Measurements from ENCODE around the gene HIP1. TPM values are rescaled to one million over a fixed set of nuclear protein-coding genes. Genes with fewer than 3 reads are reported as not detected.
A peak's percentile ranks its signal among the peaks of the same experiment; 100 is the strongest.

HIP1 gene
- polyA plus RNA-seq, 3 donors = 4.3 to 14.8 (median 5.3) TPM

DNA sequence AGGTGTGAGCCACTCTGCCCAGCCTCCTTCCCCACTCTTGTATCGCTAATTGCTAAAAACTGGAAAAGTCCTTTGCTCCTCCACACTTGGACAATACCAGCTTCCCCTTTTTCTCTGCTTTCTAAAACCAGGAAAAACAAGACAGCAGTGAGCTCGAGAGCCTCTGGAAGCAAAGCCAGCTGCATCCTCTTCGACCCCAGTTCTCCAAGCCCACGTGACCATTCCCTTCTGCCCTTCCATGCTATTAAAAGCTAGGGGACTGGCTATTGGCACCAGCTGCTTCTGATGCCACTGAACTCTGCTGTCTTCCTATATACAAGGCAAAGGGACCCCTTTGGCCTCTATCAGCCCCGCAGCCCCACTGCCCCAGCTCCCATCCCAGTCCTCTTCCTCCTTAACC, 154.4 kb downstream of the HIP1 start:
- intact Hi-C loops (cut with micrococcal nuclease) = no loop called here
- Histone ChIP-seq H3K9ac (ENCODE audit: insufficient read depth, low read length, poor library complexity, severe bottlenecking) (no peak overlapping the region), H3K4me1 (ENCODE audit: control insufficient read depth in 1 of 2, insufficient read depth in 2 of 2, low read length in 2 of 2) (no peaks in the 10 kb centered on the region), H3K27me3 (ENCODE audit: control insufficient read depth in 2 of 2, insufficient read depth in 2 of 2, low read length in 2 of 2) (no peaks in the 10 kb centered on the region), H3K79me2 (ENCODE audit: insufficient read depth, low read length) (no peaks in the 10 kb centered on the region), H3K36me3 (replicated peaks in 1 of 2; ENCODE audit: control insufficient read depth in 1 of 2, insufficient read depth in 2 of 2, low read length in 2 of 2) (peaks cover 38 to 89% of the 10 kb centered on the region in 2 donors), H4K20me1 (ENCODE audit: insufficient read depth, low read length) (no peaks in the 10 kb centered on the region), H3K9me3 (replicated peaks in 1 of 2; ENCODE audit: control insufficient read depth in 1 of 2, insufficient read depth in 1 of 2, low read length in 2 of 2) (no peaks in the 10 kb centered on the region), H3K4me3 (replicated peaks in 1 of 3; ENCODE audit: low read depth in 2 of 3, low read length in 3 of 3) (no peak overlapping the region), H2AFZ (ENCODE audit: insufficient read depth, low read depth, low read length, poor library complexity, severe bottlenecking) (no peak overlapping the region), H3K27ac (ENCODE audit: low read depth in 1 of 2, low read length in 2 of 2) (no peak overlapping the region), H3K4me2 (replicated peaks; ENCODE audit: extremely low read depth, low read length, poor library complexity, severe bottlenecking) (no peak overlapping the region)
- DNase-seq = no peak
- WGBS (ENCODE audit: insufficient coverage) = 53% methylated on average over 5 of the region's 5 CpGs
- Mint-ChIP-seq H3K27me3 (ENCODE audit: low read depth in 3 of 3) (peaks cover 0 to 9% (median 1%) of the 10 kb centered on the region in 3 donors), H3K4me3 (no peak overlapping the region), H3K9me3 (peaks cover 0 to 7% (median 0%) of the 10 kb centered on the region in 7 donors), H3K27ac (peak overlapping the region in 2 of 7 donors; percentile 78 to 79), H3K4me1 (peaks cover 5% of the 10 kb centered on the region), H3K36me3 (peaks cover 70 to 96% of the 10 kb centered on the region in 2 donors)
- TF ChIP-seq, protein P1, sequence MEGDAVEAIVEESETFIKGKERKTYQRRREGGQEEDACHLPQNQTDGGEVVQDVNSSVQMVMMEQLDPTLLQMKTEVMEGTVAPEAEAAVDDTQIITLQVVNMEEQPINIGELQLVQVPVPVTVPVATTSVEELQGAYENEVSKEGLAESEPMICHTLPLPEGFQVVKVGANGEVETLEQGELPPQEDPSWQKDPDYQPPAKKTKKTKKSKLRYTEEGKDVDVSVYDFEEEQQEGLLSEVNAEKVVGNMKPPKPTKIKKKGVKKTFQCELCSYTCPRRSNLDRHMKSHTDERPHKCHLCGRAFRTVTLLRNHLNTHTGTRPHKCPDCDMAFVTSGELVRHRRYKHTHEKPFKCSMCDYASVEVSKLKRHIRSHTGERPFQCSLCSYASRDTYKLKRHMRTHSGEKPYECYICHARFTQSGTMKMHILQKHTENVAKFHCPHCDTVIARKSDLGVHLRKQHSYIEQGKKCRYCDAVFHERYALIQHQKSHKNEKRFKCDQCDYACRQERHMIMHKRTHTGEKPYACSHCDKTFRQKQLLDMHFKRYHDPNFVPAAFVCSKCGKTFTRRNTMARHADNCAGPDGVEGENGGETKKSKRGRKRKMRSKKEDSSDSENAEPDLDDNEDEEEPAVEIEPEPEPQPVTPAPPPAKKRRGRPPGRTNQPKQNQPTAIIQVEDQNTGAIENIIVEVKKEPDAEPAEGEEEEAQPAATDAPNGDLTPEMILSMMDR (IDR thresholded peaks at IDR 0.05) = no peak

GRCh38 chr7:75583255-75583654, 155.5 kb downstream of the HIP1 start:
- DNase-seq = no peak
- peaks cover 0 to 9% (median 1%) of the 10 kb centered on the region in 3 donors for H3K27me3 Mint-ChIP-seq (ENCODE audit: low read depth in 3 of 3)
- Histone ChIP-seq H3K4me3 (replicated peaks in 1 of 3; ENCODE audit: low read depth in 2 of 3, low read length in 3 of 3) (no peak overlapping the region), H2AFZ (ENCODE audit: insufficient read depth, low read depth, low read length, poor library complexity, severe bottlenecking) (no peak overlapping the region), H3K4me2 (replicated peaks; ENCODE audit: extremely low read depth, low read length, poor library complexity, severe bottlenecking) (no peak overlapping the region), H3K27ac (ENCODE audit: low read depth in 1 of 2, low read length in 2 of 2) (no peak overlapping the region), H3K36me3 (replicated peaks in 1 of 2; ENCODE audit: control insufficient read depth in 1 of 2, insufficient read depth in 2 of 2, low read length in 2 of 2) (peaks cover 40 to 94% of the 10 kb centered on the region in 2 donors), H3K9me3 (replicated peaks in 1 of 2; ENCODE audit: control insufficient read depth in 1 of 2, insufficient read depth in 1 of 2, low read length in 2 of 2) (no peaks in the 10 kb centered on the region), H3K9ac (ENCODE audit: insufficient read depth, low read length, poor library complexity, severe bottlenecking) (no peak overlapping the region), H3K79me2 (ENCODE audit: insufficient read depth, low read length) (no peaks in the 10 kb centered on the region), H3K4me1 (ENCODE audit: control insufficient read depth in 1 of 2, insufficient read depth in 2 of 2, low read length in 2 of 2) (no peaks in the 10 kb centered on the region), H3K27me3 (ENCODE audit: control insufficient read depth in 2 of 2, insufficient read depth in 2 of 2, low read length in 2 of 2) (no peaks in the 10 kb centered on the region), H4K20me1 (ENCODE audit: insufficient read depth, low read length) (no peaks in the 10 kb centered on the region)
- 93% methylated on average over 7 of the region's 12 CpGs for WGBS (ENCODE audit: insufficient coverage)
- no peak overlapping the region for H3K27ac Mint-ChIP-seq
- intact Hi-C loops (cut with micrococcal nuclease) = no loop called here
- peaks cover 67 to 88% of the 10 kb centered on the region in 2 donors for H3K36me3 Mint-ChIP-seq
- peaks cover 5% of the 10 kb centered on the region for H3K4me1 Mint-ChIP-seq
- no peak overlapping the region for H3K4me3 Mint-ChIP-seq
- TF ChIP-seq, protein P1 (IDR thresholded peaks at IDR 0.05) = no peak
- H3K9me3 Mint-ChIP-seq = peaks cover 0 to 5% (median 0%) of the 10 kb centered on the region in 7 donors
